Measurements from ENCODE around the gene CENPV. TPM values are rescaled to one million over a fixed set of nuclear protein-coding genes. Genes with fewer than 3 reads are reported as not detected.
"Not testable (repeated sequence)": the region's sequence is repeated elsewhere in the genome, so short reads cannot be mapped to it uniquely, and the experiment has no call there.

CENPV gene
- 10 to 100 TPM; 12.0 to 23.0 (median 16.5) TPM for polyA plus RNA-seq

- H3K27ac ChIP-seq (ENCODE audit: low read depth, low read length), result no peak within 1 kb of the TSS
- WGBS, 3 donors, result 15 to 29% (median 18%) methylated on average over 46 to 83 of the region's 83 CpGs
Measured at GRCh38 chr17:16353317-16354174, at the start of gene CENPV. Gene CENPV, minus strand, starts transcription at chr17:16353469. Its CDS starts 33 bp downstream, at chr17:16353436.

GRCh38 chr17:16398270-16399267 lies 45.3 kb upstream of the CENPV start:
- no peak overlapping the region for H3K27ac ChIP-seq (ENCODE audit: low read depth, low read length)
- 47 to 60% (median 51%) methylated on average over 9 of the region's 9 CpGs for WGBS, 3 donors

GRCh38 chr17:16396693-16397092 lies 43.4 kb upstream of the CENPV start:
- WGBS, 3 donors, result 54 to 84% (median 56%) methylated on average over 2 of the region's 2 CpGs
- H3K27ac ChIP-seq (ENCODE audit: low read depth, low read length), result not testable (repeated sequence)

GRCh38 chr17:16395887-16396286 lies 42.6 kb upstream of the CENPV start:
- WGBS, 3 donors, result 53 to 83% (median 64%) methylated on average over 4 of the region's 4 CpGs
- not testable (repeated sequence) for H3K27ac ChIP-seq (ENCODE audit: low read depth, low read length)

GRCh38 chr17:16392491-16392890 lies 39.2 kb upstream of the CENPV start:
- 88 to 95% (median 90%) methylated on average over 11 of the region's 11 CpGs for WGBS, 3 donors
- not testable (repeated sequence) for H3K27ac ChIP-seq (ENCODE audit: low read depth, low read length)

- H3K27ac ChIP-seq (ENCODE audit: low read depth, low read length), result no peak overlapping the region
- WGBS, 3 donors, result 93 to 96% (median 95%) methylated on average over 13 of the region's 13 CpGs
Measured at GRCh38 chr17:16391451-16391850, 38.2 kb upstream of the CENPV start.

GRCh38 chr17:16386126-16386507 lies 32.8 kb upstream of the CENPV start:
- WGBS, 3 donors, result 47 to 53% (median 48%) methylated on average over 23 of the region's 23 CpGs

GRCh38 chr17:16384557-16384956 lies 31.3 kb upstream of the CENPV start:
- H3K27ac ChIP-seq (ENCODE audit: low read depth, low read length), result no peak overlapping the region
- 65 to 77% (median 68%) methylated on average over 5 of the region's 5 CpGs for WGBS, 3 donors

More at GRCh38 chr17:16386126-16386507, 32.8 kb upstream of the CENPV start:
- H3K27ac ChIP-seq (ENCODE audit: low read depth, low read length), result not testable (repeated sequence)

GRCh38 chr17:16383772-16384287 lies 30.6 kb upstream of the CENPV start:
- 80 to 92% (median 92%) methylated on average over 5 of the region's 5 CpGs for WGBS, 3 donors
- no peak overlapping the region for H3K27ac ChIP-seq (ENCODE audit: low read depth, low read length)

- 53 to 74% (median 72%) methylated on average over 4 of the region's 4 CpGs for WGBS, 3 donors
- no peak overlapping the region for H3K27ac ChIP-seq (ENCODE audit: low read depth, low read length)
Measured at GRCh38 chr17:16383216-16383615, 29.9 kb upstream of the CENPV start.

- peak overlapping the region; percentile 51 for H3K27ac ChIP-seq (ENCODE audit: low read depth, low read length)
- 0 to 2% (median 1%) methylated on average over 14 of the region's 14 CpGs for WGBS, 3 donors
Measured at GRCh38 chr17:16381496-16381820, 28.2 kb upstream of the CENPV start.

- WGBS, 3 donors, result 0 to 1% (median 0%) methylated on average over 64 to 67 of the region's 67 CpGs
- peak within 1 kb of the TSS; percentile 51 for H3K27ac ChIP-seq (ENCODE audit: low read depth, low read length)
Measured at GRCh38 chr17:16380640-16381495, 27.6 kb upstream of the CENPV start, which contains the start of gene UBB. Gene UBB, plus strand, starts transcription at chr17:16381091. Its CDS starts 817 bp downstream, at chr17:16381908.

- H3K27ac ChIP-seq (ENCODE audit: low read depth, low read length), result no peak overlapping the region
- 86 to 92% (median 89%) methylated on average over 8 of the region's 8 CpGs for WGBS, 3 donors
Measured at GRCh38 chr17:16379654-16380053, 26.4 kb upstream of the CENPV start.

GRCh38 chr17:16378636-16379282 lies 25.5 kb upstream of the CENPV start:
- WGBS, 3 donors, result 63 to 79% (median 68%) methylated on average over 17 of the region's 17 CpGs
- H3K27ac ChIP-seq (ENCODE audit: low read depth, low read length), result no peak overlapping the region

GRCh38 chr17:16377941-16378341 lies 24.7 kb upstream of the CENPV start:
- WGBS, 3 donors, result 18 to 83% (median 65%) methylated on average over 2 of the region's 2 CpGs

GRCh38 chr17:16374146-16374938 lies 21.1 kb upstream of the CENPV start:
- 84 to 95% (median 85%) methylated on average over 16 of the region's 16 CpGs for WGBS, 3 donors
- no peak overlapping the region for H3K27ac ChIP-seq (ENCODE audit: low read depth, low read length)

More at GRCh38 chr17:16377941-16378341, 24.7 kb upstream of the CENPV start:
- H3K27ac ChIP-seq (ENCODE audit: low read depth, low read length), result no peak overlapping the region

- 57 to 71% (median 70%) methylated on average over 5 of the region's 5 CpGs for WGBS, 3 donors
- H3K27ac ChIP-seq (ENCODE audit: low read depth, low read length), result no peak overlapping the region
Measured at GRCh38 chr17:16371742-16372141, 18.5 kb upstream of the CENPV start.
